Measurements from ENCODE around the gene GPER1.
"Not testable (repeated sequence)": the region's sequence is repeated elsewhere in the genome, so short reads cannot be mapped to it uniquely, and the experiment has no call there.

GPER1 gene

GRCh38 chr7:1103009-1103788 is 15.3 kb downstream of the GPER1 start:
- DNase-seq (ENCODE audit: low read depth, low spot score) = no peak

DNA sequence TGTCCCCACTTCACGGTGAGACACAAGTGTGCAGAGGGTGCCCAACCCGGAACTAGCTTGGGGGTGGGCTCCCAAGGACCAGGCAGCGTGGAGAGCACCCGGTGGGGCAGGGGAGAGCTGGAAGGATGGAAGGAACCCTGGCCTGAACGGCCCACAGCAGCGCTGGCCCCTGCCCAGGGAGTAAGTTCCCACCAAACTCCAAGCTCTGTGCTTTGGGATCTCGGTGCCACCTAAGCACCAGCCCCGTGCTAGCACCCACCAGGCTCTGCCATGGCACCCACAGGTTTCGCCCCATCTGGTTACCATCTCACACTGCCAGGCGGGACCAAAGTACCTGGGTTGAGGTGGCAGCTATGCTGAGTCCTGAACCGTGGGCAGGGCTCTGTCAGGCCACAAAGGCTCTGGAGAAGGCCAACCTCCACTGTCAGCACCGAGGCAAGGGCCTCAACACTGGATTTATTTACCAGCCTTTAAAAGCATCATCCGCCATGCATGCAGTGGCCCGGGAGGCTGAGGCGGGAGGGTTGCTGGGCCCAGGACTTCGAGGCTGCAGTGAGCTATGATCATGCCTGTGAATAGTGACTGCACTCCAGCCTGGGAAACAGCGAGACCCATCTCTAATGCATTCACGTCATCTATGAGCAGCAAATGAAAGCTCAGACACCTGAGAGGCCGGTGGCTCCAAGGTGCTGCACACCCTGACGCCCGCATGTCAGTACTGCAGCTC is 16.0 kb downstream of the GPER1 start:
- DNase-seq (ENCODE audit: low read depth, low spot score) = no peak

DNA sequence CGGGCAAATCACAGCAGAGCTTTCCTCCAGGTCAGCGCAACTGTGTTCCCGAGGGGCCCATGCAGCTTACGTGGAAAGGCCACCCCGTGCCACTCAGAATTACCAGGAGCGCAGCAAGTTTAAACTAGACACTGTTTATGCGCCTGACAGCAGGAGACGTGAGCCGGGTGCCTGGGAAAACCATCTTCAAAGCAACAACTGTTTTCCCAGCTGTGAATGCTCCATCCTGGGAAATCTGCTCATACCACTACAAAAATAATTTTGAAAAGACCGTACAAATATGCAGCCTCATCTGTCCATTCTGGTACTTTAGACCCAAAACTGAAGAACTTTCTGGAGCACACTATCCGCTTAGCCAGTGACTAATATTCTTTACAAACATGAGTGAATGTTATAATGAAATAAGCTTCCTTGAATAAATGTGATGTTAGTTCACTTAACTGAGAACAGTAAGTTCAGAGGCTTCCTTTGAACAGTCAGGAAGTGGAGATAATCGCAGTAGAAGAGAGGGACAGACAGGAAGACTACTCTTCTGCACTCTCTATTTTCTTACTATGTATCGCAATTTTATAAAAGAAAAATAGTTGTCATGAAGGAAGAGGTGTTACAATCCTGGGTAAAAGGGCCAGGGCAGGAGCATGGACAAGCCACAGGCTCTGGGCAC is 16.7 kb downstream of the GPER1 start:
- DNase-seq (ENCODE audit: low read depth, low spot score) = no peak

GRCh38 chr7:1105189-1105588 is 17.3 kb downstream of the GPER1 start:
- DNase-seq (ENCODE audit: low read depth, low spot score) = no peak

DNA sequence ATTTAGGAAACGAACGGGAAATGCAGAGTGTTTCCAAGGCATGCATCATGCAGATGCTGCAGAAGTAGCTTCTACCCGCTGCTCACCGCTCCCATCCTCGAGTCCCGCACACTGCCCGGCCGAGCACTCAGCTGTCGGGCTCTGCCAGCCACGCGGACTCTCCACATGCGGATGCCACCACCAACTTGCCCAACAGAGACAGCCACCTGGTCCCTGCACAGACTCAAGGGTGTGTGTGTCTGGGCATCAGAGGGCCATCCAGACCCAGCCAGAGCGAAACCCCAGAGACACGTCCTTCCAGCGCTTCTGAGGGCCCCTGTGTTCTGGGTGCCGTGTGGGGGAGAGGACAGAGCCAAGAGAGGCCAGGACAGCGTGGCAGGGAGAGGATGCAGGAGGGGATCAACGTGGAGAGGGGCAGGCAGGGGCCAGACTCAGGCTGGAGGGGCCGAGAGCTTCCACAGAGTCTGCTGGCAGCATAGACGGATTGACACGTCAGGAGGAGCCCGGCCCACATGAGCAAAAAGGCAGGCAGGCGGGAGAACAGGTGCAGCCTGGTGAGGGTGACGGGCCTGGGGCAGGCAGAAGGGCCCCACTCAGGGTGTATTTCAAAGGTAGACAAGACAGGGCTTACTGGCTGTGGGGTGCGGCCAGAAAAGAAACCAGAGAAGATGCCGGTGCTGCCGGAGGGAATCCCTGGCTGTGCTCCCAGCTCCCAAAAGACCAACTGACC is 18.3 kb downstream of the GPER1 start:
- DNase-seq (ENCODE audit: low read depth, low spot score) = no peak

DNA sequence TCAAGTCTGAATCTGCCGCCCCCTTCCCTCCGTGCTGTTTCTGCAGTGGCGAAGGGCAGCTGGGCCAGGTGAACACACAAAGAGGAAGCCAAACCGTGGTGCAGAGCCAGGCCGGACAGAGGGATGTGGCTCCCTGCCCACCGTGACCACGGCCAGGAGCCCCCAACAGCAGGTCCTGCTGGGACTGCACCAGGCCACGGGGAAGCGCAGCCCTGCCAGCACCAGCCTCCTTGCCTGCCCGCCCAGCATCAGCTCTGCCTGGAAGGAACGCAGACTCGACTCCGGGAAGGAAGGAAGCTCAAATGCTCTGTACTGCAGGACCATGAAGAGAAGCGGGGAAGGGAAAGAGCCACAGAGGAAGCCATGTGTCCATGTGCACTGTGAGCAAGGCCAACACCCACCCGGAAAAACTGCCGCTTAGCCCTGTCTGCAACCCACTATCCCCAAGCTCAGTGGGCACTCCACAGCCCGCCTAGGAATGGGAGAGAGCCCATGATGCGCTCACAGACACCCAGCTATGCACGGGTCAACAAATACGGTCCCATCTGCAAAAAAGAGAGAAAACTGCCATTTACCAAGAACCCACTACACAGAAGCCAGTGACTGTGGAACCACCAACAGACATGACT is 19.0 kb downstream of the GPER1 start:
- no peak for DNase-seq (ENCODE audit: low read depth, low spot score)

DNA sequence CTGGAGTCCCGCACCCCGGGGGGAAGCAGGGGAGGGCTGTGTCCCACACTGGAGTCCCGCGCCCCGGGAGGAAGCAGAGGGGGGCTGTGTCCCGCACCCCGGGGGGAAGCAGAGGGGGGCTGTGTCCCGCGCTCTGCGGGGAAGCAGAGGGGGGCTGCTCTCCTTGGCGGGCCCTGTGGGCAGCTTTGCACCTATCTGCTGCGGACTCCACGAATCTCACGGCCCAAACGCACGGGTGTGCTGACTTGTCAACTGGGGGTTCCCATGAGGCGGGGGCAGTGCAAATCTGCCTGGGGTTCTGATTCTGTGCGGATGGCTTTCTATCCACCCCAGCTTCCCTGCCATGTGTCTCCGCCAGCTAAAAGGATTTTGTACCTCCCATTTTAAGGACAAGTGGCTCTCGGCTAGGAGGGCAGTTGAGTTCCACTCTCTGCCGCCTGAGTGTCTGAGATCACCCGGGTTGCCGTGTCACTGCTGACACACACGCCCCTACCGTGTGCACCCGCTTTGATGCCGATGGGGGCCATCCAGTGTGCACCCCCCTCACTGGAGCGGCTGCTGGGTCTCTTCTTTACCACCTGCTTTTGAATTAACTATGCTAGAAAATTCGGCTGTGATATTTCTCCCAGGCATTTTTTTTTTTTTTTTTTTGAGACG is 20.5 kb downstream of the GPER1 start:
- DNase-seq (ENCODE audit: low read depth, low spot score) = no peak

DNA sequence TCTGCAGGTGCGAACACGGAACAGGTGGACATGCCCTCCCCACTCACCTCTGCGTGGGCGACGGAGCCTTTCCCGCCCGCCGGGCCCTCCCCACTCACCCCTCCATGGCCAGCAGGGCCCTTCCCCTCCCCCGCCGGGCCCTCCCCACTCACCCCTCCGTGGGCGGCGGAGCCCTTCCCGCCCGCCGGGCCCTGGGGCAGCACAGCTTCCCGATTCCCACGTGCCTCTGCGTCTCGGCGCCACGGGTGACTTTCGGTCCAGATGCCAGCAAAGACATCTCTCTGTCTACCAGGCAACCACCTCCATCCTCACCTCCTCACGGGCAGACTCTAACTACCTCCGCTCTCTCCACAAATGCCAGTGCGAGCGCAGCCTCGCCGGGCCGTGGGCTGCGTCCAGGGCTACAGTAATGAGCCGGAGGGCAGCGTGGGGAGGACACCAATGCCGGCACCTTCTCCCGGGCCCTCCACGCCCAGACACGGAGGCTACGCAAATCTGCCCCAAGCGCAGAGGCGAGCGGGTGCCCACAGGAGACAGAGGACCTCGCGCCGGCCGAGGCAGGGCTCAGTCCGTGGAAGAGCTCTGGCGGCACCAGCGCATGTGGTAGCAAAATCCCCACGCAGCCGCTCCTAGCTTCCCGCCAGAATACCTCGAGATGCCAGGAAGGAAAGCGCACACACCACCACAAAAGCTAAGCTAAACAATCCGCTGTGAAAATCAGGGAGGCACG is 21.8 kb downstream of the GPER1 start:
- no peak for DNase-seq (ENCODE audit: low read depth, low spot score)

GRCh38 chr7:1110358-1110757 is 22.4 kb downstream of the GPER1 start:
- no peak for DNase-seq (ENCODE audit: low read depth, low spot score)

GRCh38 chr7:1111156-1111555 is 23.2 kb downstream of the GPER1 start:
- DNase-seq (ENCODE audit: low read depth, low spot score) = no peak

GRCh38 chr7:1112109-1112508 is 24.2 kb downstream of the GPER1 start:
- no peak for DNase-seq (ENCODE audit: low read depth, low spot score)

GRCh38 chr7:1112625-1113547 is 25.0 kb downstream of the GPER1 start:
- no peak for DNase-seq (ENCODE audit: low read depth, low spot score)

- DNase-seq (ENCODE audit: low read depth, low spot score) = no peak
Observed at GRCh38 chr7:1113548-1113885, 25.6 kb downstream of the GPER1 start.

DNA sequence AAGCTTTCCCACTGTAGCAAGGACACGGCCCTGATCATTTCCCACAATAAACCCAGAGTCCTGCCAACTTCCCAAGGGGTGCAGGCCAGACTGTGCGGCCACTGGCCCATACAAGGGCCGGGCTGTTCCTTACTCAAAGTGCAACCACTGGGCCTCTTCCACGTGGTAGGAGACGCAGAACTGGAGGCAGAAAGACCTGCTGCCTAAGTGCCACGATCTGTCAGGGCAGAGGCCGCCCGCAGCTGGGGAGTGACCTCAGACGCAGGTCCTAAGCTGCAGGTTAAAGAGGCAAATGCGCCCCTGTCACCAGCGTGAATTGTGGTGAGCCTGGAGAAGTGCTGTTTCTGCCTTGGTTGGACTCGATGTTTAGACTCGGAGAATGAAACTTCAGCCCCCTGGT is 26.2 kb downstream of the GPER1 start:
- DNase-seq (ENCODE audit: low read depth, low spot score) = no peak

GRCh38 chr7:1114505-1114904 is 26.6 kb downstream of the GPER1 start:
- no peak for DNase-seq (ENCODE audit: low read depth, low spot score)

- DNase-seq (ENCODE audit: low read depth, low spot score) = not testable (repeated sequence)
Observed at GRCh38 chr7:1115171-1116045, 27.5 kb downstream of the GPER1 start.

- DNase-seq (ENCODE audit: low read depth, low spot score) = not testable (repeated sequence)
Observed at GRCh38 chr7:1116383-1117008, 28.6 kb downstream of the GPER1 start.
